GM12892 (cell line): ENCODE measurements around the gene KCNMA1.

Experiments
- POLR2A ChIP-seq: IDR thresholded peaks from 2 replicates; pipeline ENCODE4 v1.6.1; 2011; ENCODE audit warnings: low read depth, low read length, control low read depth
- POLR2AphosphoS5 ChIP-seq: IDR thresholded peaks from 2 replicates; pipeline ENCODE4 v1.6.1; 2011; ENCODE audit warnings: low read depth, low read length, control low read depth
- TAF1 ChIP-seq: IDR thresholded peaks from 2 replicates; pipeline ENCODE4 v1.6.1; 2011; ENCODE audit warnings: low read depth, mild to moderate bottlenecking, control low read depth, low read length, borderline replicate concordance

GRCh38 chr10:77149706-77150105, 487.9 kb downstream of the KCNMA1 start:
- no peak for TF ChIP-seq POLR2AphosphoS5
- TF ChIP-seq POLR2A: no peak
- TF ChIP-seq TAF1: no peak
